Epithelial cell of esophagus (primary cell): ENCODE data around the gene HIF1AN.

Experiments used
- DNase-seq: peaks from one replicate; pipeline ENCODE4 v3.0.0; 2010; ENCODE audit warnings: low read depth
- H3K4me3 ChIP-seq: 2 replicates; pipeline ENCODE4 v1.5.1; 2011; ENCODE audit warnings: mild to moderate bottlenecking, low read length, control low read depth
- CTCF ChIP-seq: IDR thresholded peaks from 2 replicates; pipeline ENCODE4 v1.5.1; 2011; ENCODE audit warnings: low read depth, mild to moderate bottlenecking, low read length, control low read depth, inconsistent platforms; ENCODE audit not compliant: insufficient read depth; ENCODE audit errors: missing control alignments

The HIF1AN gene

GRCh38 chr10:100535715-100536353 is at the start of gene HIF1AN:
HIF1AN (plus strand) TSS chr10:100535943; CDS start chr10:100535959, 16 bp downstream.
- TF ChIP-seq CTCF = peak; percentile 96
- DNase-seq = peak; percentile 93
- H3K4me3 ChIP-seq = peak within 1 kb of the TSS; percentile 88

GRCh38 chr10:100487529-100487928 is 48.2 kb upstream of the HIF1AN start:
- no peak for DNase-seq
- no peak for TF ChIP-seq CTCF
- H3K4me3 ChIP-seq = no peak overlapping the region

GRCh38 chr10:100489396-100489795 is 46.3 kb upstream of the HIF1AN start:
- DNase-seq = no peak
- TF ChIP-seq CTCF = no peak
- no peak overlapping the region for H3K4me3 ChIP-seq

- H3K4me3 ChIP-seq = no peak overlapping the region
- no peak for TF ChIP-seq CTCF
- no peak for DNase-seq
These were observed 45.2 kb upstream of the HIF1AN start for GRCh38 chr10:100490531-100490930.

- no peak for DNase-seq
- no peak for TF ChIP-seq CTCF
These were observed 39.2 kb upstream of the HIF1AN start for GRCh38 chr10:100496567-100496966.

GRCh38 chr10:100498059-100498458 is 37.7 kb upstream of the HIF1AN start:
- no peak for TF ChIP-seq CTCF
- H3K4me3 ChIP-seq = no peak overlapping the region
- no peak for DNase-seq

More at GRCh38 chr10:100496567-100496966, 39.2 kb upstream of the HIF1AN start:
- H3K4me3 ChIP-seq = no peak overlapping the region

GRCh38 chr10:100501423-100501822 is 34.3 kb upstream of the HIF1AN start:
- TF ChIP-seq CTCF = no peak
- H3K4me3 ChIP-seq = no peak overlapping the region
- DNase-seq = no peak
